Ovary (tissue), 9 donors: ENCODE data around the gene CEMP1. TPM values are rescaled to one million over a fixed set of nuclear protein-coding genes. Genes with fewer than 3 reads are reported as not detected.

Source experiments
- DNase-seq, 5 donors: peaks; one replicate each; pipeline ENCODE4 v3.0.0-alpha.2; 2019 to 2020
- H3K27ac ChIP-seq, 2 donors: fragments of 200-600 bp; one replicate each; pipeline versions ENCODE4 v1.5.1 to v1.8.0; 2019 to 2022
- H3K27me3 ChIP-seq: fragments of 200-600 bp; one replicate; pipeline ENCODE4 v1.8.0; 2022
- H3K36me3 ChIP-seq: fragments of 200-600 bp; sonication (generic); one replicate; pipeline ENCODE4 v1.5.1; 2019
- H3K4me1 ChIP-seq: one replicate; pipeline ENCODE4 v1.8.1; 2013; ENCODE audit warnings: mild to moderate bottlenecking, moderate library complexity; ENCODE audit not compliant: insufficient read depth
- H3K4me3 ChIP-seq: fragments of 200-600 bp; sonication (generic); one replicate; pipeline ENCODE4 v1.5.1; 2017
- H3K9me3 ChIP-seq, 2 donors: fragments of 200-600 bp in 1 of 2; sonication (generic) in 1 of 2; one replicate each; pipeline versions ENCODE4 v1.5.1 to v1.8.1; 2013 to 2019; ENCODE audit warnings: mild to moderate bottlenecking in 1 of 2, moderate library complexity in 1 of 2
- EP300 ChIP-seq: sonication (generic); formaldehyde crosslinking; IDR thresholded peaks from one replicate; pipeline ENCODE4 v1.6.1; 2017; ENCODE audit warnings: antibody characterized with exemption
- POLR2A ChIP-seq: fragments of 450-650 bp; IDR thresholded peaks from one replicate; pipeline ENCODE4 v1.6.1; 2017; ENCODE audit warnings: antibody characterized with exemption, mild to moderate bottlenecking, moderate library complexity
- WGBS, 3 donors: extraction: QIAGEN DNeasy Blood & Tissue Kit in 1 of 3; methylation state at CpG; one replicate each; pipeline versions ENCODE4 v1.1.5 to v1.1.7; 2013 to 2017; 5-methylcytosine and 5-hydroxymethylcytosine counted together
- intact Hi-C, 4 donors: fragments of 100-400 bp; cut with DNase I; formaldehyde crosslinking; loops; one replicate each; pipeline versions ENCODE4 v1.11.0 to v1.15.1; 2022 to 2023
- polyA plus RNA-seq, 2 donors: library from polyadenylated mRNA; stranded (reverse); fragments of 200-250 nt in 1 of 2; fragments of 350-450 nt in 1 of 2; fragmentation: Illumina TruSeq in 1 of 2; extraction: RNeasy Lipid Tissue Mini Kit (QIAGEN cat#74804) in 1 of 2; gene quantifications; one replicate each; pipeline ENCODE4 v1.2.3, GENCODE V29; 2013 to 2014
- total RNA-seq, 7 donors: library from RNA; depleted of rRNA in 2 of 7; stranded (reverse); fragments of >200 nt in 2 of 7; fragmentation: NEBNext Ultra II Directional in 3 of 7; extraction: Animal tissue kit (Norgen Biotek cat#: 25700) in 3 of 7; gene quantifications; one replicate each; pipeline versions ENCODE4 v1.1.0 to v1.2.4, GENCODE V29; 2016 to 2023
- TF ChIP-seq, protein P1 (sequence below), 3 donors: fragments of 450-650 bp in 2 of 3; fragments of 200-600 bp in 1 of 3; IDR thresholded peaks; one replicate each; pipeline versions ENCODE4 v1.5.1 to v1.8.0; 2016 to 2022; ENCODE audit warnings: antibody characterized with exemption in 3 of 3, mild to moderate bottlenecking in 1 of 3
- donor health status: DM: no; HTN: no; CAD: no; lungs with moderate emphysema.
- donor health status: DM: no; HTN: no; CAD: no.
- donor health status: Bipolar disorder and iron deficiency.
- donor health status: DM: yes; HTN: yes; CAD: no.
- donor health status: DM: no; HTN: no; CAD: no.
- donor health status: DM: yes; HTN: yes; CAD: no.

CEMP1 gene
- total and polyA plus RNA-seq, 9 donors, result 0.33 to 1.0 (median 0.37) TPM; not detected in 4

DNA sequence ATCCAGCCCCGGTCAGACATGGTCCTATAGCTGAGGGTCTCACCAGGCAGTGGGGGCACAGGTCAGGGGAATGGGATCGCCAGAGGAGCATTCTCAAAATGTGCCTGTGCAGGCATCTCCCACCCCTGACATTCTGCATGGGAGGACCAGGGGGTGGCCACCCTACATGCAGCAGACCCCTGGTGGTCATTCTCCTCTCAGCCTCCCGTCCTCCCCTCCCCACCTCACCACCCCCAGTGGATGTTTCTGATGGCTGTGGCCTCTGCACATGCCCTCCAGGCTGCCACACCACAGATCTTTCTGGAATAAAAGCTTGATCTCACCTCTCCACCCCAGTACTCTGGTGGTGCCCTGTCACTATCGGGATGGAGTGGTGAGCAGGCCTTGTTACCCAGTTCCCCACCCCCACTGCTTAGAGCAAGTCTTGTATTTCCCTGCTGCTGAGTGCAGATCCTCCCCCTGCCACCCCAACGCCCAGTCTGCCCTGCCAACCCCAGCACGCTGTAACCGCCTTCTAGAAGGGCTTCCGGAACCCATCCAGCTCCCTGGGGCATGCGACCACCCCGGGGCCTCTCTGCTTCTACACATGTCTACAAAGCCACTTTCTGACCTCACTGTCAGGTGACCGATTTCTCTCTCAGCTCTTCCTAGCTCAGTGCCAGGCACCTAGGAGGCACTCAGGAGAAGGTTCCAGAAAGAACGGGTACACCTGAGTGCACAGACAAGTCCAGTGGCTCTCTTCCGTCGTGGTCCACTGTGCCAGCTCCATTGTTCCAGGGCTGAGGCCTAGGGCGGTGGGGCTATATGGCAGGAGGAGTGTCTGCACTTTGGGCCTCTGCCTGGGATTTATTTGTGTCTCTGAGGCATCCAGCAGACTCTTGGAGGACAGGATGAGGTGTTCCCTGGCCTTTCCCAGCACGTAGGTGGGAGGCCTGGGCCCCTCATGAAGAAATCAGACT is 47.0 kb downstream of the CEMP1 start:
- Histone ChIP-seq H3K27ac (no peak overlapping the region), H3K4me1 (peaks cover 14% of the 10 kb centered on the region), H3K27me3 (no peaks in the 10 kb centered on the region), H3K36me3 (no peaks in the 10 kb centered on the region), H3K9me3 (no peaks in the 10 kb centered on the region), H3K4me3 (no peak overlapping the region)
- TF ChIP-seq, protein P1, sequence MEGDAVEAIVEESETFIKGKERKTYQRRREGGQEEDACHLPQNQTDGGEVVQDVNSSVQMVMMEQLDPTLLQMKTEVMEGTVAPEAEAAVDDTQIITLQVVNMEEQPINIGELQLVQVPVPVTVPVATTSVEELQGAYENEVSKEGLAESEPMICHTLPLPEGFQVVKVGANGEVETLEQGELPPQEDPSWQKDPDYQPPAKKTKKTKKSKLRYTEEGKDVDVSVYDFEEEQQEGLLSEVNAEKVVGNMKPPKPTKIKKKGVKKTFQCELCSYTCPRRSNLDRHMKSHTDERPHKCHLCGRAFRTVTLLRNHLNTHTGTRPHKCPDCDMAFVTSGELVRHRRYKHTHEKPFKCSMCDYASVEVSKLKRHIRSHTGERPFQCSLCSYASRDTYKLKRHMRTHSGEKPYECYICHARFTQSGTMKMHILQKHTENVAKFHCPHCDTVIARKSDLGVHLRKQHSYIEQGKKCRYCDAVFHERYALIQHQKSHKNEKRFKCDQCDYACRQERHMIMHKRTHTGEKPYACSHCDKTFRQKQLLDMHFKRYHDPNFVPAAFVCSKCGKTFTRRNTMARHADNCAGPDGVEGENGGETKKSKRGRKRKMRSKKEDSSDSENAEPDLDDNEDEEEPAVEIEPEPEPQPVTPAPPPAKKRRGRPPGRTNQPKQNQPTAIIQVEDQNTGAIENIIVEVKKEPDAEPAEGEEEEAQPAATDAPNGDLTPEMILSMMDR (IDR thresholded peaks at IDR 0.05), result no peak
- TF ChIP-seq EP300, result no peak
- no peak for TF ChIP-seq POLR2A
- intact Hi-C loops, result no loop called here
- WGBS, 3 donors, result 89 to 93% (median 92%) methylated on average over 16 of the region's 16 CpGs
- no peak for DNase-seq

DNA sequence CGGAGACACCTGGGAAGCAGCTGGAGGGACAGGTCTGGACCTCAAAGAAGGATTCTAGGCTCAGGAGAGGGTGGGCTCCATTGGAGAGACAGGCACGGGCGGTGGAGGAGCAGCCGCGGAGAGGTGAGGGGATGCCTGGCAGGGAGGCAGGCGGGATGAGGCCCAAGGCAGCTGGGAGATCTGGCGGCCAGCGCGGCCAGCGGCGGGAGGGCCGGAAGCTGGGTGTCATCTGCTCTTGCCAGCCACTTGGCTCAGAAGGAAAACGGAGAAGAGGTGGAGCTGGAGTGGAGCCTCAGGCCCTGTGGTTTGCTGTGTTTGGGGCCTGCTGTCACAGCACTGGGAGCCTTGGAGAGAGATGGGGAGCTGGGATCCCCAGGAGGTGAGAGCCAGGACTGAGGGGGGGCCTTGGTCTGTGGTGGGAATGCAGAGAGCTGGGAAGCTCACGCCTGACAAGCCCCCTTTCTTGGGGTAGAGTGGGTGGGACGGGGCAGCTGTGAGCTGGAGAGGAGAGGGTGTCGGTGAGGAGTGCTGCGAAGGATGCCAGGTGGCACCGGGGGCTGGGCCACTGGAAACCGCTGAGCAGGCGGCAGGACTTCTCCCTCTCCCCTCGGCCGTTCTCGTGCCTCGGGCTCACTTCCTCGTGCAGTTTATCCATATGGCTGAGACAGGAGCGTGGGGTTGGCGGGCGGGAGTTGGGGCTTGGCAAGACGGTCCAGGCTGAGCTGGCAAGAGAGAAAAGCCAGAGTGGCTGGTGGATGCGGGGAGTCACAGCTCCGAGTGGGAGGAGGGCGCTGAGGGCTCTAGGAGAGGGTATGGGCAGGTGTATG is 48.3 kb downstream of the CEMP1 start:
- intact Hi-C loops, result no loop called here
- H3K27ac ChIP-seq, result no peak overlapping the region
- no peaks in the 10 kb centered on the region for H3K36me3 ChIP-seq
- no peaks in the 10 kb centered on the region for H3K9me3 ChIP-seq
- no peak for TF ChIP-seq EP300
- no peak for TF ChIP-seq POLR2A
- TF ChIP-seq, protein P1 (IDR thresholded peaks at IDR 0.05), result no peak
- H3K4me3 ChIP-seq, result no peak overlapping the region
- peaks cover 14% of the 10 kb centered on the region for H3K4me1 ChIP-seq
- WGBS, 3 donors, result 14 to 20% (median 15%) methylated on average over 32 of the region's 32 CpGs
- peak; percentile 57 to 77 (median 67) for DNase-seq
- no peaks in the 10 kb centered on the region for H3K27me3 ChIP-seq

GRCh38 chr16:2482249-2482648 is 49.0 kb downstream of the CEMP1 start:
- Histone ChIP-seq H3K27me3 (no peaks in the 10 kb centered on the region), H3K27ac (no peak overlapping the region), H3K4me1 (peaks cover 14% of the 10 kb centered on the region), H3K9me3 (no peaks in the 10 kb centered on the region), H3K4me3 (no peak overlapping the region), H3K36me3 (no peaks in the 10 kb centered on the region)
- no peak for DNase-seq
- WGBS, 3 donors, result 55 to 64% (median 58%) methylated on average over 13 of the region's 13 CpGs
- intact Hi-C loops, result no loop called here
- TF ChIP-seq, protein P1 (IDR thresholded peaks at IDR 0.05), result no peak
- TF ChIP-seq EP300 (no peak), POLR2A (no peak)

DNA sequence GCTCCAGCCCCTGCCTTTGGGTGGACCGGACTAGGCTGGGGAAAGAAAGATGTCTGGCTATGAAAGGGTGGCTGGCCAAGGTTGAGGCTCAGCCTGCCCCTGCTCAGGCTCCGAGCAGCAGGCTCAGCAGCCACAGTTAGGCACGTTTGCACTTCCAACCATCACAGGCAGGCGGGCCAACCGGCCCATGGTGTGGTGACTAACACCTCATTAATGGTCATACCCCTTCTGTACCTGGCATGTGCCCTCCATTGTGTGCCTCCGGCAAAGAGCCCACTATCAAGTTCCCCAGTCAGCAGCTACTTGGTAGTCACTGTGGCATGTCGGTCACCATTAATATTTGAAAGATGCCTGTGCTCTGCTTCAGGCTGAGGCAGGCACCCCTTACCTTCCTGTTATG is 49.5 kb downstream of the CEMP1 start:
- Histone ChIP-seq H3K27ac (no peak overlapping the region), H3K4me1 (peaks cover 14% of the 10 kb centered on the region), H3K27me3 (no peaks in the 10 kb centered on the region), H3K4me3 (no peak overlapping the region), H3K36me3 (no peaks in the 10 kb centered on the region), H3K9me3 (no peaks in the 10 kb centered on the region)
- intact Hi-C loops, result no loop called here
- DNase-seq, result no peak
- WGBS, 3 donors, result 62 to 70% (median 64%) methylated on average over 7 of the region's 7 CpGs
- TF ChIP-seq, protein P1 (IDR thresholded peaks at IDR 0.05), result no peak
- TF ChIP-seq EP300 (no peak), POLR2A (no peak)
